Activated CD4-positive, alpha-beta T cell treated with anti-CD3 and anti-CD28 coated beads, Interleukin-2, Interleukin-4, amounts not matched to agents 100 ng/mL and 50 ng/mL, durations not matched to agents 16 hours and 8 hours (primary cell): ENCODE data around the gene ID1.

ENCODE experiments used
- DNase-seq: peaks from one replicate; pipeline ENCODE4 v3.0.0-alpha.2; 2020; ENCODE audit warnings: low spot score

ID1 gene

GRCh38 chr20:31605031-31605901 is at the start of gene ID1:
ID1 (plus strand) TSS chr20:31605289; CDS start chr20:31605388, 99 bp downstream.
- peak; percentile 87 for DNase-seq

DNA sequence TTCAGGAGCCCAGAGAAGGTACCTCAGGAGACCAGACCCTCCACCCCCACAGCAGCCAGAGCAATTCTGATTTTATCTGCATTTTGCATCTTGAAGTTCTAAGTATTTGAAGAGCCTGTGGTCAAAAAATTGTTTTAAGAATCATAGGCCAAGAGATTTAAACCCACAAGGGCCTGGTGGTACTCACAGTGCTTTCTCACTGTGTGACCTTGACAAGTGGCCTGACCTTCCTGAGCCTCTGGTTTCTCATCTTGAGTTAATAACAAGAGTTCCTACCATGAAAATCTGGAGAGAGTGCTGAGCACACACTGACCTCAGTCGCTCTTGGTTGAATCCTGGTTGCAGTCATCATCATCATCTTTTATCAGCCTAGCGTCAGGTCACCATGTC is 45.4 kb upstream of the ID1 start:
- no peak for DNase-seq

DNA sequence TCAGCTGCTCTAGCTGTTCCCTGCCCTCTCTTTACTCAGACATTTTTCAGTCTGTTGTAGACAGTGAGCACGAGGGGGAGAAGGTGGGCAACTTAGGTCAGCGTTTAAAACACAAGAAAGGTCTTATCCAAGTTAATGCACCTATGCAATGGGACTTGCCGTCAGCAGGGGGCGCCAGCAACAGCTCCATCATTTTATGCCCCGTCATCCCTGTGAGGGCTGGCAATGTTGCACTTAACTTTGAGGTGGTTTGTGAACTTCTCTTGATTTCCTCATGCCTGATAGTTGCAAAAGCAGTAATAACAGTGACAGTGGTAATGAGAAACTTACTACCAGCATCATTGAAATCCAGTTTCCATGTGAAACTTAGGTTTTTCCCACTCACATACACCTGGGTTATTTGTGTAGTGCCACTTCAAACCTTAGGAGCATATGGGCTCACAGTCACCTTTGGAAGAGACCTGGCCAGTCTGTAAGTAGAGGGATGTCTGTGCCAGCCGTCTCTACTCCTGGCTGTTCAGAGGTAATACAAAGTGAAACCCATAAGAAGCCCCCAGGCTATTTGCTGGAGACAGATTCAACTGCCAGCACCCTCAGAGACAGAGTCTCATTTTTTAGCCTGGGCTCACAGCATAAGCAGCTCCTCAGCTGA is 44.9 kb upstream of the ID1 start:
- peak; percentile 82 for DNase-seq

- DNase-seq: no peak
These were observed 44.1 kb upstream of the ID1 start for GRCh38 chr20:31560746-31561598.

- DNase-seq: no peak
These were observed 42.8 kb upstream of the ID1 start for GRCh38 chr20:31562241-31562640.

DNA sequence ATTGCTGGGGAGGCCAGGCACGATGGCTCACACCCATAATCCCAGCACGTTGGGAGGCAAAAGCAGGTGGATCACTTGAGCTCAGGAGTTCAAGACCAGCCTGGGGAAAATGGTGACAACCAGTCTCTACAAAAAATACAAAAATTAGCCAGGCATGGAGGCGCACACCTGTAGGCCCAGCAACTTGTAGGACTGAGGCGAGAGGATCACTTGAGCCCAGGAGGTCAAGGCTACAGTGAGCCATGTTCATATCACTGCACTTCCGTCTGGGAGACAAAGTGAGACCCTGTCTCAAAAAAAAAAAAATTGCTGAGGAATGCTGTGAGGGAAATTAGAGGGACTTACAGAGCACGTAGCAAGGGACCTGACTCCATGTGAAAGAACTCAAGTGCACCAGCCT is 40.8 kb upstream of the ID1 start:
- no peak for DNase-seq

GRCh38 chr20:31565699-31566318 is 39.3 kb upstream of the ID1 start:
- DNase-seq: no peak

- DNase-seq: no peak
These were observed 38.8 kb upstream of the ID1 start for GRCh38 chr20:31566319-31566657.

GRCh38 chr20:31566658-31567379 is 38.3 kb upstream of the ID1 start:
- no peak for DNase-seq

- DNase-seq: no peak
These were observed 37.7 kb upstream of the ID1 start for GRCh38 chr20:31567380-31567720.

GRCh38 chr20:31568041-31568731 is 36.9 kb upstream of the ID1 start:
- DNase-seq: no peak

GRCh38 chr20:31568773-31569162 is 36.3 kb upstream of the ID1 start:
- no peak for DNase-seq

DNA sequence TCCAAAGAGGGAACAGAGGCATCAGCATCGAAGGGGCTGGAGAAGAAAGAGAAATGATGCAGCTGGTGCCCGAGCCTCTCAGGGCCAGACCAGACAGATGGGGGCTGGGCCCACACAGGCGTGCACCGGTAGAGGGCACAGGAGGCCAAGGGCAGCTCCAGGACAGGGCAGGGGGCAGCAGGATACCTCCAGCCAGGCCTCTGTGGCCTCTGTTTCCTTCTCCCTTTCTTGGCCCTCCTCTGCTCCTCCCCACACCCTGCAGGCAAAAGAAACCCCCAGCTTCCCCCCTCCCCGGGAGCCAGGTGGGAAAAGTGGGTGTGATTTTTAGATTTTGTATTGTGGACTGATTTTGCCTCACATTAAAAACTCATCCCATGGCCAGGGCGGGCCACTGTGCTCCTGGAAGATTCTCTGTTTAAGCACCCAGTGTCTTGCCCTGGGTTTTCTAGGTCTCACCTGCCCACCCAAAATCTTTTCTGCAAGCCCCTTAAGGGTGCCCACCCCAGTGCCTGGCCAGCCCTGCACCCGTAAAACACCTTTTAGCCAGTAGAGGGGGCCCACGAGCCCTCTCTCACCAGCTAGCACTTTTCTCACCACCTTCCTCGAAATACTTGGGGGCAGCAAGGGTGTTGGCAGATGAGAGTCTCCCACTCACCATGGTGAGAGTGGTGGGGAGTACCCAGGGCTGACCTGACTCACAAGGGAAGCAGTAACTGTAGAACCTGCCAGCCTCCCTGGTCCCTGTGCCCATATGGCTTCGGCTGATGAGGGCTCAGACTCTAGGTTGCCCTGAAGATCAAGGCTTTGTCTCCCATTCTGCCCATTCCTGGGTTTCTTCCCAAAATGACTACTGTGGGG is 35.7 kb upstream of the ID1 start:
- DNase-seq: peak; percentile 56

GRCh38 chr20:31570021-31570463 is 35.0 kb upstream of the ID1 start:
- no peak for DNase-seq

- DNase-seq: no peak
These were observed 34.1 kb upstream of the ID1 start for GRCh38 chr20:31570735-31571617.

DNA sequence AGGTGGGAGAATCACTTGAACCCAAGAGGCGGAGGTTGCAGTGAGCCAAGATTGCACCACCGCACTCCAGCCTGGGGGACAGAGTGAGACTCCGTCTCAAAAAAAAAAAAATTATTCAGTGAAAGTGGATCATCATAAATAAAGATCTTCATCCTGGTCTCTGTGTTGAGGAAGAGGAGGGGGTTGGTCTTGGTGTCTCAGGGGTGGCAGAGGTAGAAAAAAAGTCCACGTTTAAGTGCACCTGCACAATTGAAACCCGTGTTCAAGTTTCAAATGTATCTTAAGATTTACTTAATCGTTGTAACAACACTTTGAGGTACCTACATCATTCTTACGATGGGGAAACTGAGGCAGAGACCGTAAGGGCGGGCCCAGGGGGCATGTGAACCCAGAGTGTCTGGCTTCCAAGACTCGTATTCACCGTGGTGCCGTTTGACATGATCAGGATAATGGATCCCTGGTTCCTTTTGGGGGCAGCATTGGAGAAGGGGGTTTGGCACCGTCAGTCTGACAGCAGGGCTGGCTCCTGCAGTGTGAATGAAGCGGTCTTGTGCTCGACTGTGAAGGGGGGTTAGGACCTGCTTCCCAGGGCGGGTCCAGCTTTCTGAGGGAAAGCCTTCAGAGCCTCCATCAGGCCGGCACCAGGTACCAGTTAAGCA is 32.9 kb upstream of the ID1 start:
- no peak for DNase-seq

DNA sequence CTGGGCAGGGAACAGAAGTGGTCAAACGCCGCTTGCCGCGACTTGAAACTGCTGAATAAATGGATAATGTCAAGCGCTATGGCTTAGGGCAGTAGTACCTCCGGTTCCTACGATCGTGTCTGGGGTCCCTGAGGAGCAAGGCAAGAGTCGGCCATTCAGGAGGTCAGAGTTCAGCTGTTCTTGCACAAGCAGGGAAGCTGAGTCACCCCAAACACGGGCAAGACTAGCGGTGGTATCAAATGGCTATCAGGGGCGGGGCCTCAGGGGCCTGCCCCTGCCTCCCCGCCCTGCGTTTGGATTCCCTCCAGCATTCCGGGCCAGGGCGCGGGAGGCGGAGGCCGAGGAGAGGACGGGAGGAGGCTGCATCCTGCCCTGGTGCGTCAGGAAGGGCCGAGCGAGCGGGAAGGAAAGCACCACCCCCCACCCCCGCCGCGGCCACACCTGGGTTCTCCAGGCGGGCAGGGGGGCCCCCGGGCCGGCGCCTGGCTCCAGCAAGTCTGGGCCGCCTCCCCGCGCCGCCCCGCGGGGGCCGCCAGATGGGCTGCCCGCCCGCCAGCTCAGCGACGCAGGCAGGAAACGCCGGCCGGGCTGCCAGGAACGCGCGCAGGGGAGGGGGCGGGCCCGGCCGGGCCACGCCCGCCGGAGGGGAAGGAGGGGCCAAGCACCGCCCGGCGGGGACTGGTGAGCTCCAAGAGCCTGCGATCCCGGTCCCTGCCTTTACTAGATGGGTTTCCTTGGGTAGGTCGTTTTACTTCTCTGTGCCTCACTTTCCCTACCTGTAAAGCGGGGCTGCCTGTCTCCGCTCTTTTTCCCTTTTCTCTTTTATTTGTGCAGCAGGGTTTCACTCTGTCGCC is 32.2 kb upstream of the ID1 start:
- DNase-seq: peak; percentile 86
